Body of pancreas (tissue), 4 donors: ENCODE data around the gene FAN1.

Experiments used
- CTCF ChIP-seq, 7 experiments: fragments of 450-650 bp in 4 of 7; fragments of 200-600 bp in 3 of 7; sonication (generic) in 3 of 7; IDR thresholded peaks; one replicate each; pipeline ENCODE4 v1.5.1; 2016 to 2019; ENCODE audit warnings: antibody characterized with exemption in 7 of 7
- POLR2A ChIP-seq, 3 donors: fragments of 450-650 bp; IDR thresholded peaks; one replicate each; pipeline ENCODE4 v1.6.1; 2016; ENCODE audit warnings: antibody characterized with exemption in 3 of 3, mild to moderate bottlenecking in 2 of 3

- no peak for TF ChIP-seq POLR2A (IDR thresholded peaks at IDR 0.05)
- no peak for TF ChIP-seq CTCF (IDR thresholded peaks at IDR 0.05)
Measured at GRCh38 chr15:30992249-30992864, 88.6 kb downstream of the FAN1 start.
